ENCODE results near the gene ZNF326.

The ZNF326 gene

GRCh38 chr1:89998306-89998705, 3.4 kb downstream of the ZNF326 start:
- no peak overlapping the region for H2AFZ ChIP-seq (ENCODE audit: low read depth, low read length, severe bottlenecking)
- H3K36me3 ChIP-seq (ENCODE audit: low read length) = peaks cover 7% of the 10 kb centered on the region; the same call in 1 of the 2 replicates
- peaks cover 6% of the 10 kb centered on the region; the same call in 1 of the 2 replicates for H3F3A ChIP-seq (ENCODE audit: insufficient read depth)
- H3K4me2 ChIP-seq (ENCODE audit: low read depth, low read length, poor library complexity, severe bottlenecking) = no peak overlapping the region
- H3K27me3 ChIP-seq (ENCODE audit: low read length) = no peaks in the 10 kb centered on the region
- no peak overlapping the region for H3K27ac ChIP-seq (ENCODE audit: low read depth, low read length)
- no peak overlapping the region for H3K9ac ChIP-seq (ENCODE audit: low read length)
- no peaks in the 10 kb centered on the region for H3K9me3 ChIP-seq (ENCODE audit: insufficient read depth, low read length)
- TF ChIP-seq EZH2phosphoT487 (conservative IDR thresholded peaks at IDR 0.05; ENCODE audit: low read length) (no peak), CTCF (IDR thresholded peaks at IDR 0.05; ENCODE audit: insufficient read depth, low read length, poor library complexity, severe bottlenecking) (no peak)
- H4K20me1 ChIP-seq (ENCODE audit: low read depth, low read length) = no peaks in the 10 kb centered on the region
- no peak overlapping the region for H3K4me3 ChIP-seq (ENCODE audit: insufficient read depth, low read length, poor library complexity, severe bottlenecking)
- H3K79me2 ChIP-seq (ENCODE audit: insufficient read depth, low read length) = peaks cover 80% of the 10 kb centered on the region
- H3K9me2 ChIP-seq (replicated peaks; ENCODE audit: insufficient read depth, low read length) = no peaks in the 10 kb centered on the region

GRCh38 chr1:89999208-89999607, 4.3 kb downstream of the ZNF326 start:
- no peaks in the 10 kb centered on the region for H3K9me3 ChIP-seq (ENCODE audit: insufficient read depth, low read length)
- H3F3A ChIP-seq (ENCODE audit: insufficient read depth) = peaks cover 6% of the 10 kb centered on the region; the same call in 1 of the 2 replicates
- H3K4me3 ChIP-seq (ENCODE audit: insufficient read depth, low read length, poor library complexity, severe bottlenecking) = no peak overlapping the region
- H3K79me2 ChIP-seq (ENCODE audit: insufficient read depth, low read length) = peaks cover 86% of the 10 kb centered on the region
- no peaks in the 10 kb centered on the region for H3K27me3 ChIP-seq (ENCODE audit: low read length)
- H3K9ac ChIP-seq (ENCODE audit: low read length) = no peak overlapping the region
- H4K20me1 ChIP-seq (ENCODE audit: low read depth, low read length) = no peaks in the 10 kb centered on the region
- H3K9me2 ChIP-seq (replicated peaks; ENCODE audit: insufficient read depth, low read length) = no peaks in the 10 kb centered on the region
- no peak overlapping the region for H2AFZ ChIP-seq (ENCODE audit: low read depth, low read length, severe bottlenecking)
- no peak for TF ChIP-seq CTCF (IDR thresholded peaks at IDR 0.05; ENCODE audit: insufficient read depth, low read length, poor library complexity, severe bottlenecking)
- TF ChIP-seq EZH2phosphoT487 (conservative IDR thresholded peaks at IDR 0.05; ENCODE audit: low read length) = no peak
- no peak overlapping the region for H3K27ac ChIP-seq (ENCODE audit: low read depth, low read length)
- no peak overlapping the region for H3K4me2 ChIP-seq (ENCODE audit: low read depth, low read length, poor library complexity, severe bottlenecking)
- H3K36me3 ChIP-seq (ENCODE audit: low read length) = peaks cover 7% of the 10 kb centered on the region; the same call in 1 of the 2 replicates

- no peaks in the 10 kb centered on the region for H3K9me3 ChIP-seq (ENCODE audit: insufficient read depth, low read length)
- no peak overlapping the region for H3K4me3 ChIP-seq (ENCODE audit: insufficient read depth, low read length, poor library complexity, severe bottlenecking)
- H3K9me2 ChIP-seq (replicated peaks; ENCODE audit: insufficient read depth, low read length) = no peaks in the 10 kb centered on the region
- peaks cover 7% of the 10 kb centered on the region; the same call in 1 of the 2 replicates for H3K36me3 ChIP-seq (ENCODE audit: low read length)
- H3K4me2 ChIP-seq (ENCODE audit: low read depth, low read length, poor library complexity, severe bottlenecking) = no peak overlapping the region
- no peak for TF ChIP-seq EZH2phosphoT487 (conservative IDR thresholded peaks at IDR 0.05; ENCODE audit: low read length)
- no peak for TF ChIP-seq CTCF (IDR thresholded peaks at IDR 0.05; ENCODE audit: insufficient read depth, low read length, poor library complexity, severe bottlenecking)
- peaks cover 87% of the 10 kb centered on the region for H3K79me2 ChIP-seq (ENCODE audit: insufficient read depth, low read length)
- H4K20me1 ChIP-seq (ENCODE audit: low read depth, low read length) = no peaks in the 10 kb centered on the region
- no peaks in the 10 kb centered on the region for H3K27me3 ChIP-seq (ENCODE audit: low read length)
- H3F3A ChIP-seq (ENCODE audit: insufficient read depth) = peaks cover 6% of the 10 kb centered on the region; the same call in 1 of the 2 replicates
- no peak overlapping the region for H2AFZ ChIP-seq (ENCODE audit: low read depth, low read length, severe bottlenecking)
- H3K27ac ChIP-seq (ENCODE audit: low read depth, low read length) = no peak overlapping the region
- H3K9ac ChIP-seq (ENCODE audit: low read length) = no peak overlapping the region
These were observed 4.7 kb downstream of the ZNF326 start for GRCh38 chr1:89999628-90000027.
